AG04450 (cell line): Measurements from ENCODE around the gene TLR2. TPM values are rescaled to one million over a fixed set of nuclear protein-coding genes. Genes with fewer than 3 reads are reported as not detected.

ENCODE experiments used
- CTCF ChIA-PET: fragments of 300-600, 350-600 bp; formaldehyde crosslinking; extraction: SDS; loops from one replicate; lab custom pipeline; 2022; ENCODE audit warnings: antibody characterized with exemption, inconsistent platforms; lab: Charles Lee
- POLR2A ChIA-PET: fragments of 350-600 bp; formaldehyde crosslinking; extraction: SDS; loops from one replicate; lab custom pipeline; 2021; ENCODE audit warnings: antibody characterized with exemption, inconsistent platforms; lab: Yijun Ruan, JAX
- DNase-seq: peaks from one replicate; pipeline ENCODE4 v3.0.0-alpha.2; 2011; ENCODE audit warnings: low read depth, low spot score
- H3K27ac ChIP-seq: one replicate; pipeline ENCODE4 v1.5.1; 2012; ENCODE audit warnings: low read depth, low read length, control low read depth
- H3K27me3 ChIP-seq: one replicate; pipeline ENCODE4 v1.6.0; 2012; ENCODE audit warnings: low read length; ENCODE audit not compliant: control insufficient read depth, insufficient read depth
- H3K4me3 ChIP-seq: 2 replicates; pipeline ENCODE4 v1.5.1; 2011; ENCODE audit warnings: mild to moderate bottlenecking, low read depth, low read length, control low read depth
- H3K9me3 ChIP-seq: 2 replicates; pipeline ENCODE4 v1.5.1; 2012; ENCODE audit warnings: low read length; ENCODE audit not compliant: control insufficient read depth, insufficient read depth
- CTCF ChIP-seq: IDR thresholded peaks from 2 replicates; pipeline ENCODE4 v1.5.1; 2011; ENCODE audit warnings: low read depth, low read length, control low read depth, inconsistent platforms
- polyA plus RNA-seq: library from polyadenylated mRNA; depleted of rRNA; stranded (reverse); fragments of >200 nt; gene quantifications from 2 replicates; pipeline ENCODE4 v1.2.3, GENCODE V29; 2011

Gene TLR2
- polyA plus RNA-seq, 1 experiment = 0.24 TPM

DNA sequence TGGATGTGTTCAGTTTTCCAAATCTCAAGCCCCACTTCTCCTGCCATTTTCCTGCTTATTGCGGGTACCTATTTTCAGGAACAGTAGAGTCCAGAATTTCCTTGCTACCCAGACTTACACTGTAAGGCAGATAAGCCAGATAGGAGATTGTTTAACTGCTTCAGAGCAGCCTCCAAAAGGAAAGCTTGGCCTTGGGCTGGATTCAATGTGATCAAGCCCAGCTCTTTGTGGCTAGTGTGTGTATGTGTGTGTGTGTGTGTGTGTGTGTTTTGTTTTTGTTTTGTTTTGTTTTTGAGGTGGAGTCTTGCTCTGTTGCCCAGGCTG, 41.7 kb downstream of the TLR2 start:
- no peaks in the 10 kb centered on the region for H3K9me3 ChIP-seq
- ChIA-PET POLR2A (no interaction called here), CTCF (no interaction called here)
- H3K27me3 ChIP-seq = no peaks in the 10 kb centered on the region
- DNase-seq = no peak
- H3K27ac ChIP-seq = no peak overlapping the region
- no peak for TF ChIP-seq CTCF
- no peak overlapping the region for H3K4me3 ChIP-seq

DNA sequence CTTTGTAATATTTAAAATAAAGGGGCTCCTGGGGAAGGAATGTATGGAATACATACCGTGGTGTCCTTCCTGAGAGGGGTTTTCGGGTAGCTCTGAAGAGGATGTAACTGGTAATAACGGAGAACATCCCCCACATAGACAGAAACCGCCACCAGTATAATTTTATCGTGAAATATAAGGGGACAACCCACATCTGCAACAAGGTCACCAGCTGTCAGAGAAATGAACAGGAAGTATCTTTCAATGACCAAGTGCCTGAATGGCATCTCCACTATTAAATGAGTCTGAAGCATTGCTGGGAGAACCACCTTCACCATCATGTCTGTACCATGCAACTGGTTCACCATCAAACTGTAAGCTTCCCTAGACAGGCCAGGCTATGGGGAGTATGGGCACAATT, 44.1 kb downstream of the TLR2 start:
- CTCF ChIA-PET = no interaction called here
- Histone ChIP-seq H3K9me3 (no peaks in the 10 kb centered on the region), H3K27ac (no peak overlapping the region), H3K4me3 (no peak overlapping the region), H3K27me3 (no peaks in the 10 kb centered on the region)
- no peak for TF ChIP-seq CTCF
- POLR2A ChIA-PET = no interaction called here
- no peak for DNase-seq

- no peak overlapping the region for H3K4me3 ChIP-seq
- no peak overlapping the region for H3K27ac ChIP-seq
- H3K27me3 ChIP-seq = no peaks in the 10 kb centered on the region
- DNase-seq = no peak
- H3K9me3 ChIP-seq = no peaks in the 10 kb centered on the region
- no peak for TF ChIP-seq CTCF
- POLR2A ChIA-PET = no interaction called here
- CTCF ChIA-PET = no interaction called here
Observed at GRCh38 chr4:153728660-153729059, 44.6 kb downstream of the TLR2 start.

GRCh38 chr4:153729895-153730294, 45.8 kb downstream of the TLR2 start:
- Histone ChIP-seq H3K27me3 (no peaks in the 10 kb centered on the region), H3K9me3 (no peaks in the 10 kb centered on the region), H3K4me3 (no peak overlapping the region), H3K27ac (no peak overlapping the region)
- TF ChIP-seq CTCF = no peak
- POLR2A ChIA-PET = no interaction called here
- CTCF ChIA-PET = no interaction called here
- no peak for DNase-seq

GRCh38 chr4:153731239-153731638, 47.2 kb downstream of the TLR2 start:
- CTCF ChIA-PET = no interaction called here
- H3K9me3 ChIP-seq = no peaks in the 10 kb centered on the region
- TF ChIP-seq CTCF = no peak
- H3K4me3 ChIP-seq = no peak overlapping the region
- DNase-seq = peak; percentile 43
- no peaks in the 10 kb centered on the region for H3K27me3 ChIP-seq
- H3K27ac ChIP-seq = no peak overlapping the region
- POLR2A ChIA-PET = no interaction called here
